ENCODE results near the gene MICAL2. TPM values are rescaled to one million over a fixed set of nuclear protein-coding genes. Genes with fewer than 3 reads are reported as not detected.
A peak's percentile ranks its signal among the peaks of the same experiment; 100 is the strongest.

Gene MICAL2, protein sequence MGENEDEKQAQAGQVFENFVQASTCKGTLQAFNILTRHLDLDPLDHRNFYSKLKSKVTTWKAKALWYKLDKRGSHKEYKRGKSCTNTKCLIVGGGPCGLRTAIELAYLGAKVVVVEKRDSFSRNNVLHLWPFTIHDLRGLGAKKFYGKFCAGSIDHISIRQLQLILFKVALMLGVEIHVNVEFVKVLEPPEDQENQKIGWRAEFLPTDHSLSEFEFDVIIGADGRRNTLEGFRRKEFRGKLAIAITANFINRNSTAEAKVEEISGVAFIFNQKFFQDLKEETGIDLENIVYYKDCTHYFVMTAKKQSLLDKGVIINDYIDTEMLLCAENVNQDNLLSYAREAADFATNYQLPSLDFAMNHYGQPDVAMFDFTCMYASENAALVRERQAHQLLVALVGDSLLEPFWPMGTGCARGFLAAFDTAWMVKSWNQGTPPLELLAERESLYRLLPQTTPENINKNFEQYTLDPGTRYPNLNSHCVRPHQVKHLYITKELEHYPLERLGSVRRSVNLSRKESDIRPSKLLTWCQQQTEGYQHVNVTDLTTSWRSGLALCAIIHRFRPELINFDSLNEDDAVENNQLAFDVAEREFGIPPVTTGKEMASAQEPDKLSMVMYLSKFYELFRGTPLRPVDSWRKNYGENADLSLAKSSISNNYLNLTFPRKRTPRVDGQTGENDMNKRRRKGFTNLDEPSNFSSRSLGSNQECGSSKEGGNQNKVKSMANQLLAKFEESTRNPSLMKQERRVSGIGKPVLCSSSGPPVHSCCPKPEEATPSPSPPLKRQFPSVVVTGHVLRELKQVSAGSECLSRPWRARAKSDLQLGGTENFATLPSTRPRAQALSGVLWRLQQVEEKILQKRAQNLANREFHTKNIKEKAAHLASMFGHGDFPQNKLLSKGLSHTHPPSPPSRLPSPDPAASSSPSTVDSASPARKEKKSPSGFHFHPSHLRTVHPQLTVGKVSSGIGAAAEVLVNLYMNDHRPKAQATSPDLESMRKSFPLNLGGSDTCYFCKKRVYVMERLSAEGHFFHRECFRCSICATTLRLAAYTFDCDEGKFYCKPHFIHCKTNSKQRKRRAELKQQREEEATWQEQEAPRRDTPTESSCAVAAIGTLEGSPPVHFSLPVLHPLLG
- 254 and 314 TPM in 2 replicates for total RNA-seq (2014; rRNA removed; shearing (Covaris generic))
- 177 and 224 TPM in 2 replicates for polyA plus RNA-seq (2015; cell fraction: cytosol; rRNA removed)
- 244 and 254 TPM in 2 replicates for polyA plus RNA-seq (2015; cell fraction: nucleus; rRNA removed)

DNA sequence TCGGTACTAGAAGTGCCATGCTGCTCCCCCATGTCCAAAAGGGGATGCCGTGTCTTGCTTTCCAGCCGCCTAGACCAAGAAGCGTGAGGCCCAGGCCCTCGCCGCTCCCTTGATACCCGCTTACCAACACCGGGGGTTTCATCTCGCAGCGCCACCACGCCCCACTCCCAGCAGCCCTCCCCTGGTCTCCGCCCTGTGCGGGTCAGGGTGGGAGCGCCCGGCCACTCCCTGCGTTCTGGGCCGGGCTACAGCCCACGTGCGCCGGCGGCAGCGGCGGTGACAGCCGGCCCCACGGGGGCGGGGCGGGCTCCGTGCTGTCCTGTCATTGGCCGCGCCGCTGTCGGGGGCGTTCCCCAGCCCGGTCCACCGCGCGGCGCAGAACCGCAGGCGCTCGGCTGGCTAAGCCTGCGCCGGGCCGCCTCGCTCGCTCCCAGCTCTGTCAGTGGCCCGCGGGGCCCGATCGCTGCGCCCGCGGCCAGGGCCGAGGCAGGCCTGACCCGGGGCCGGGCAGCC is at the start of gene MICAL2:
TSS of gene MICAL2 (plus strand) at position 390 of the 513 bp plus-strand sequence. CDS start 51,566 bp downstream, outside the sequence.
- DNase-seq (ENCODE audit: low read depth), result peak; percentile 95

DNA sequence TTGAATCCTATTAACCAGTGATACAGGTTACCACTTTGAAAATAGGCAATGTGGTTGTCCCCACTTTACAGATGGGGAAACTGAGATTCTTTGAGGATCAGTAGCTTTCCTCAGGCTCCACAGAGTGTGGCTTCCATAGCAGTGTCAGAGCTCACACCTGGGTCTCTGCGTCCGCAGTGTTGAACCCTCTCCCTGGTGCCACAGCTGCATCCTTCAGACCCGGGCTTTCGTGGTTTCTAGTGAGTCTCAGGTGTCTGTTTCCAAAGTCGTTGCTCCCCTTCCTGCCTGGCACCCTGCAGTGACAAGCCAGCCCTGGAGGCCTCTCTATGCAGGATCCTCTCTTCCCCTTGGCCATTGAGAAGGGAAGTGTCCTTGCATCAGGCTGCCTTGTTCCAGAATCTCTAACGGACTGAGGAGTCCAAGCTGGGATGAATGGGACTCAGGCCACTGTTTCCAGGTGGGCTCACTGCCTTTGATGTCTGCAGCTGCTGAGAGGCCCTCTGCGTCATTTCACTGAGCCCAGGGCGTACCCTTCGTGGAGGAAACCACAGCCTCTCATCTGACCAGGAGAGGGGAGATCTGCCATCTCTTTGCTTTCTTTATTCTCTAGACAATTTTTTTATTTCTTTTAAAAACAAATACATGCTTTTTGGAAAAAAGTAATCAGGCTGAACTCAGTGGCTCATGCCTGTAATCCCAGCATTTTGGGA is 48.4 kb upstream of the MICAL2 start:
- DNase-seq (ENCODE audit: low read depth), result no peak

DNA sequence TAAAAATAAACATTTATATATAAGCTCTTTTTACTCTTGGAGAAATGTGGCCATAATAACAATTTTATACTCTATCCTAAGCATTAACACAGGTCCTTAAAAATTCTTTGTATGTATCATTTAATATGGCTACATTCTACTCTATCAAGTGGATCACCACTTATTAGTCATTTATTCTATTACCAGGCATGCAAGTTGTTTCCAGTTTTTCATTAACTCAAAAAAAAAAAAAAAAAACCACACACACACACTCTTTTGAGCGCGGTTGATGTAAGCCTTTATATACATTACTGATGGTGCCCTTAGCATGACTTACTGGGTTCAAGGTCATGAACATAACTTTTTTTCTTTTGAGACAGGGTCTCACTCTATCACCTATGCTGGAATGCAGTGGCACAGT is 47.1 kb upstream of the MICAL2 start:
- no peak for DNase-seq (ENCODE audit: low read depth)

DNA sequence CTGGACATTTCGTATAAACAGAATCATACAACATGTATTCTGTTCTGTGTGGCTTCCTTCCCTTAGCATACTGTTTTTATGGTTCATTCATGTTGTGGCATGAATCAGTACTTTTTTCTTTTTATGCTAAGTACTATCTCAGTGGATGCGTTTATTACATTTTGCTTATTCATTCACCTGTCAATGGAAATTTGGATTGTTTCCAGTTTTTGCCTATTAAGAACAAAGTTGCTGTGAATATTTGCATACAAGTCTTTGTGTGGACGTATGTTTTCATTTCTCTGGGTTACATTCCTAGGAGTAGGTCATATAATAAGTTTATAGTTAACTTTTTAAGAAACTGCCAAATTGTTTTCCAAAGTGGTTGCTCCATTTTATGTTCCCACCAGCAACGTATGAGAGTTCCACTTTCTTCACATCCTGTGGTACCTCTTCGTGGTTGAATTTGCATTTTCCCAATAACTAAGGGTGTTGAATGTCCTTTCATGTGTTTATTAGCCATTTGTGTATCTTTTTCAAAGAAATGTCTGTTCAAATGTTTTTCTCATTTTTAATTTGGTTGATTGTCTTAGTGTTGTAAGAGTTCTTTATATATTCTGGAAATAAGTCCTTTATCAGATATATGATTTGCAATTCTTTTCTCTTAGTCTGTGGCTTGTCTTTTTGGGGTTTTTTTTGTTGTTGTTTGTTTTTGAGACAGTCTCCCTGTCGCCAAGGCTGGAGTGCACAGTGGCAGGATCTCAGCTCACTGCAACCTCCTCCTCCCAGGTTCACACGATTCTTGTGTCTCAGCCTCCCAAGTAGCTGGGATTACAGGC is 46.0 kb upstream of the MICAL2 start:
- no peak for DNase-seq (ENCODE audit: low read depth)

DNA sequence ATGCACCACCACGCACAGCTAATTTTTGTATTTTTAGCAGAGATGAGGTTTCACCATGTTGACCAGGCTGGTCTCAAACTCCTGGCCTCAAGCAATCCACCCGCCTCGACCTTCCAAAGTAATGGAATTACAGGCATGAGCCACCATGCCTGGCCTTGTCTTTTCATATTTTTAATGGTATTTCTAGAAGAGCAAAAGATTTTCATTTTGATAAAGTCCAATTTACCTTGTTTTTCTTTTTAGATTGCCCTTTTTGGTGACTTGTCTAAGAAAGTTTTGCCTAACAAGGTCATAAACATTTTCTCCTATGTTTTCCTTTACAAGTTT is 45.5 kb upstream of the MICAL2 start:
- no peak for DNase-seq (ENCODE audit: low read depth)

DNA sequence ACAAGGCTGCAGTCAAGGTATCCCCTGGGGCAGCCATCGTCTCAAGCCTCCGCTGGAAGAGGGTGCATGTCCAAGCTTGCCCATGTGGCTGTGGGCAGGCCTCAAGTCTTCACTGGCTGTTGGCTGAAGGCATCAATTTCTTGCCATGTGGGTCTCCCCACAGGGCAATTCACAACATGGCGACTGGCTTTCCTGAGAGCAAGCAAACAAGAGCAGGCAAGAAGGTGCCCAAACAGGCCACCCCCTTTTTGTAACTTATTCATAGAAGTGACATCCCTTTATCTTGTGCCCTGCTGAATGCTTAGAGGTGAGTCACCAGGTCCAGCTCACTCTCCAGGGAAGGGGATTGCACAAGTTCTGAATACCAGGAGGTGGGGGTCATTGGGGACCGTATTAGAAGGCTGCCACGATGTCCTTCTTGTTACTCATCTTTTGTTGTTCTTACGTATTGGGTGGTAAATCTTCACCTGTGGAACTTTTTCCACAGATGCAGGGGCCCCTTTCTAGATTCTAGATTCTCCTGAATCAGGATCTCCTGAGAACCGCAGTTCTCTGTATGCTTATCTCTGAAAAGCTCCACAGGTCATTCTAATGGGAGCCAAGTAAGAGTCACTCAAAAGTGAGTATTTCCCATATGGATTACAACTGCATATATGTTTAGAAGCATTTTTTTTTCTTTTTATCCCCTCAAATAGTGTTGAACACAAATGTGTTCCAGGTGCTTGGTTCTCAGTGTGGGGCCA is 44.2 kb upstream of the MICAL2 start:
- DNase-seq (ENCODE audit: low read depth), result peak; percentile 94

DNA sequence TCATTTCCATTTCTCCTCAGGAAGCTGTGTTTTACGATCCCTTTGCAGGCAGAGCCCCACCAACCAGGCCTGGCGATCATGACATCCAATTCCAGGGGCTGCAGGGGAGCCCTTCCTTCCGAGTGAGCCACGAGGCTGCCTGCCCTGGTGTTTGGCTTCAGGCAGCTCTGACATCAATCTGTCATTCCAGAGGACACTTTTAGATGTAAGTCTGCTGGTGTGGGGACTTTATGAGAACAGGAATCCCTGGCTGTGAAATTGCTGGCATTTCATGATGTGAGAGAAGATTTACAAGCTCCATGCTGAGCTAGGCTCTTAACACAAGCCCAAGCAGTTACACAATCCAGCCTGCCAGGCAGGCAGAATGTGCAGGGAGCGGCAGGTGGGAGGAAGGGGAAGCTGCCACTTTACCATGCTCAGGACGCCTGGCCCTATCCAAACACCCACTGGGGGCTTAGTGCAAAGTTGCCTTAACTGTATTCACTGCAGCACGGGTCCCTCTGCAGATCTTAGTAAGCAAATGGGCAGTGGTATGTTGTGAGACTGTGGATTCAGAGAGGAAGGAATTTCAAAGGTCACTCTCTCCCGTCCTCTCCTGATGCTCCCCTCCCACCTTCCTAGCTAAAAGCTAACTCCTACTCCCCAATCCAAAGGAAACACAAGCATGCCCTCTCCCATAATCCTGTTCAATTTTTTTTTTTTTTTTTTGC is 43.4 kb upstream of the MICAL2 start:
- DNase-seq (ENCODE audit: low read depth), result no peak

DNA sequence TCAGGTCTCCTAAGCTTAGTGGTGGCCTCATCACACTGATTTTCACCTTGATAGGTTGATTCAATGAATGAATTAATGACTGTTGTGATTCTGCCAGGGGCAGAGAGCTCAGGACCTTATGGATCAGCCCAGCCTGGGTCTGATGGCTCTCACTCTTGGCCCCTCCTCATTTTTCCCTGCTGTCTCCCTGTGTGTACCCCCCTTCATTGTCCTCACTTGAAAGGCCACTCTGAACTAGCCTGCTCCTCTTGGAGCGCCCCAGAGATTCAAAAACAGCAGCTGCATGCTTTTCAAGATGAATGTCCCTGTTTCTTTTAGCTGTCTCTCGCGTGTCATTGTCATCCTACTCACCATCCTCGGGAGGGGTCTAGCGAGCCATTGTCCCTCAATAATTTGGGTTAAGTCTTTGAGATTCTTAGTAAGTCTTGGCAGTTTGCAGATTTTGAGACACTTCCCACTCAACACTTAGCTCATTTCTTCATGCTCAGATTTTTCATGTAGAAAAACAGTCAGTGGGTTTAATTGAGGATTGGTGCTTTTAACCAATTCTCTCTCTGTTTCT is 42.5 kb upstream of the MICAL2 start:
- no peak for DNase-seq (ENCODE audit: low read depth)

DNA sequence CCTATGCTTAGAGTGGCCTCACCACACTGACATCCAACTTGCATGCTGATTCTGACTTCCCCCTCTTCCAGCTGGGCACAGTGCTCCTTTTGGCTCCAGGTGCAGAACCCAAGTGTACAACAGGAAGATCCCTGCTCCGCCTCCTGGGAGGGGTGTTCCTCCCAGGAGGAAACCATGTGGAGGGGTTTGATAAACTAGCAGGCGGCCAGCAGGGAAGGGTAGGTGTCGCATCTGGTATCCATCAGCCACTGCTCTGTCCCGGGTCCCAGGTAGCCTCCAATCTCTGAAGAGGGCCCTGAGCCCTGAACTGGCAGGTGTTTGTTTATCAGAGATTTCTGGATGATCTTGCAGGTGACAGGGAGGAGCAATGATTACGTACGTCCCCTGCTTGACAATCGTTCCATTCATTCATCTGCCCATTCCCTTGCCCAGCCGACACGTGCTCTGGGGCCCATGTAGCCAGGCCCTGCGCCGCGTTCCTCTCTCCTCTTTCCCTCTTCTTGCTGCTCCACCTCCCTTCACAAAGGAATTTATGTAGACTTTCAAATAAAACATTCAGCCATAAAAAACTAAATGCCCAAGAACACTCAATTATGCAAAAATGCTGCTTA is 41.2 kb upstream of the MICAL2 start:
- no peak for DNase-seq (ENCODE audit: low read depth)

DNA sequence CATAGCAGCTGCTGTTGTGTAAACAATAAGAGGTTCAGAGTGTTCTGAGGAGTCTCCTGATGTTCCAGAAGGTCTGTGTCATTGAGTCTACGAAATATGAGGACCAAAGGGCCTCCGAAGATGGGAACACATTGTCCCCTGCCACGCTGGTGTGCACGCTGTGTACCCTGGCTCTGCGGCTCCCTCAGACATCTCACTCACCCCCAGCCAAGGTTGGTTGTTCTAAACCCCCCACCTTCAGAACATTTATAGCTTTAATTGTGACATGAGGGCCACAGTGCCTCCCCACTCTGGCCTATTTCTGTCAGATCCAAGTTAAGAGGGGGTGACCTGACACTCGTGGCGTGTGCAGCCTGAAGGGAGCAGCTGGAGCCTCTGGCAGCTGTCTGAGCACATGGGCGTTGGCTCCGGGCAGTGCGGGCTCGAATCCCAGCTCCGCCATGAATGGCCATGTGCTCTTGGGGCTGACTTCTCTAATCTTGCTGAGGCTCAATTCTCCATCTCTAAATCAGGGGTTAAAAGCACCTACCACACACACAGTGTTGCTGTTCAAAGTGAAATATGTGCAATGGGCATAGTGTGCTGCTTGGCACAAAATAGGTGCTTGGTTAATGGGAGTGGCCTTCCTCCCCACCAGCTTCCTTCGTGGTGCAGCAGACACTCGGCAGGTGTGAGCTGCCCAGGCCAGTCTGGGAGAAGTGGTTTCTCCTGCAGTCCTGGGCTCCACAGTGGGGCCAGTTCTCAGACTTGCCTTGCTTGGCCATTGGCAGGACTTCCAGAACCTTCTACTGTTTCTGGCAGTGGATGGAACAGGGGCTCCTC is 39.7 kb upstream of the MICAL2 start:
- no peak for DNase-seq (ENCODE audit: low read depth)

DNA sequence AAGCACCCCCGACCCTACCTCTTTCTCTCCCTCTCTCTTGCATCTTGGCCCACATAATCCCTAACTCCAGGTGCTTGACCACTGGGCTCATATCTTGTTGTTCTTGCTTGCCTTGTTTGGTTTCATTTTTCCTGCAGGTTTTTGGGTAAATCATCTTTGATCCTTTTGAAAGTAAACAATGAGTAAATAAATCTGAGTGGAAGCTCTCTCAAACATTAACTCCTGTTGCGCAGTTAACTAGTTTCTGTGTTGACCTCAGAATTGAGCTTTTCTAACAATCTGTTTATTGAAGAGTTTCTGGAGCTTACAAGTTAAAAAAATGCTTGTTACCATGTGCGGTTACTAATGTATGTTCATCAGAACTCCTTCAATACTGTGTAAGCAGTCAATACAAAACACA is 38.8 kb upstream of the MICAL2 start:
- DNase-seq (ENCODE audit: low read depth), result no peak

DNA sequence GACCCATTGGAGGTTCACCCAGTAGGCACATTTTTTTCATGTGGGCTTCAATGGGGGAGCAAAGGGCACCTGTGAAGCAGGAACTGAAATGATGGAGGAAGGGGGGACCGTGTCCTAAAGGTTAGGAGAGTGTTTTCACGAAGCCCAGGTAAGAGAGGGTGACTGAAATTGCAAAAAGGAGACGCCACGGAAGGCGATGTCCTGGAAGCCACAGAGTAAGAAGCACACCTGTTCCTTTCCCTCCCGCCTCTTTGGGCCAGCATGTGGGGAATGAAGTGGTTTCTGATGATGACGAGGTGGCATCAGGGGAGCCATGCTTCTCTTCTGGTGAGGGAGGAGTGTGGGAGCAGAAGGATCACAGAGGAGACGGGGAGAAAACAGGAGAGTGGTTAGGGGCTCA is 37.0 kb upstream of the MICAL2 start:
- no peak for DNase-seq (ENCODE audit: low read depth)

DNA sequence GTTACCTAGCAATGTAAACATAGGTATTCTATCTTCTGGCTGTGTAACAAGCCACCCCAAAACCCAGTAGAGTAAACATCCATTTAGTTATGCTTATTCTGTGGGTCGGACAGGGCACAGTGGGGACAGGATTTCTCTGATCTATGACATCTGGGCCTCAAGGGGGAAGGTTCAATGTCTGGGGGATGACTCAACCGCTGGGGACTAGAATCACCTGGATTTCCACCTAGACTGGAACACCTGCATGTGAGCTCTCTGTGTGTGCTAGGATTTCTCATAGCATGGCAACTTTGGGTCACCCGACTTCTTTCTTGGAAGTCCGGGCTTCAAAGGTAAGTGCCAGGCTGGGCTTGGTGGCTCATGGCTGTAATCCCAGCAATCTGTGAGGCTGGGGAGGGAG is 36.5 kb upstream of the MICAL2 start:
- no peak for DNase-seq (ENCODE audit: low read depth)

DNA sequence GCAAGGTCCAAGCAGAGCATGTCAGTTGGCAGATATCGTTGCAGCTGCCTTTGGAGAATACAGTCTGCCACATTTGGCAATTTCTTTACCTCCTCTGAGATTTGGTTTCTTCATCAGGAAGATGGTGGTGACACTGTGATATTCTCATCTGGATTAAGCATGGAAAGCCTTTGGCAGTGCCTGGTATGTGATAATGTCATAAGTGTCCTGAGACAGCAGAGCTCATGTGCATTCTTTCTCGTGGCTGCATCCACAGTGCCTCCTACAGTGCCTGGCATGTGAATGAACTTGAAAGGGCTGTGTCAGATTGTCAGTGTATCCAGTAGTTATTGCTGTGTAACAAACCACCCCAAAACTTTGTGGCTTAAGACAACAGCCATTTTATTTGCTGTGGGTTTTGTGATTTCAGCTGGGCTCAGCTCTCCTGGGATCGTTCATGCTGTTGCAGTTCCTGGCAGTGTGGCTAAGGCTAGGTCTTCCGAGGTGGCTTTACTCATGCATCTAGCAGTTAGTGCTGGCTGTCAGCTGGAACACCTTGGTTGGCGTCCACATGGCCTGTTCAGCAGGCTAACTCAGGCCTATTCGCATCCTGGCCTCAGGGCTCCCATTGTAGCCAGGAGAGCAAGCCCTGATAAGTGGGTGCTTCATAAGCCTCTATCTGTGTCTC is 35.7 kb upstream of the MICAL2 start:
- DNase-seq (ENCODE audit: low read depth), result no peak

DNA sequence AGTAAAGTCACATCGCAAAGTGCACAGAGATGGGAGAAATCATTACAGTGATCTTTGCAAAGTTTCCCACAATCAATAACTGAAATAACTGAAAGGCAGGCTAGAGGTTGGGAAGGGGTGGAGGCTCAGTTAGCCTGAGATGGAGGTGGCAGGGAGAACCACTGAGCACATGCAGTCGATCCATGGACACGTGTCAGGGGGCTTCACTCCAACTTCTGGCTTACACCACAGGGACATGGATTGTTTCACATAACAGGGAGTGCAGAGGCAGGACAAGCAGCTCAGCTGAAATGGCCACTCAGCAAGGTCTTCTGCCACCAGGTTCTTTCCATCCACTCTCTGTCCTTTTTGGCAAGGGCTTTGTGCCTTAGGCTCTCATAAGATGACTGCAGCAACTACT is 35.1 kb upstream of the MICAL2 start:
- DNase-seq (ENCODE audit: low read depth), result no peak

Measured in HT1080 (cell line).